ENCODE measurements around the gene SYNE1.
A peak's percentile ranks its signal among the peaks of the same experiment; 100 is the strongest.

The SYNE1 gene

DNA sequence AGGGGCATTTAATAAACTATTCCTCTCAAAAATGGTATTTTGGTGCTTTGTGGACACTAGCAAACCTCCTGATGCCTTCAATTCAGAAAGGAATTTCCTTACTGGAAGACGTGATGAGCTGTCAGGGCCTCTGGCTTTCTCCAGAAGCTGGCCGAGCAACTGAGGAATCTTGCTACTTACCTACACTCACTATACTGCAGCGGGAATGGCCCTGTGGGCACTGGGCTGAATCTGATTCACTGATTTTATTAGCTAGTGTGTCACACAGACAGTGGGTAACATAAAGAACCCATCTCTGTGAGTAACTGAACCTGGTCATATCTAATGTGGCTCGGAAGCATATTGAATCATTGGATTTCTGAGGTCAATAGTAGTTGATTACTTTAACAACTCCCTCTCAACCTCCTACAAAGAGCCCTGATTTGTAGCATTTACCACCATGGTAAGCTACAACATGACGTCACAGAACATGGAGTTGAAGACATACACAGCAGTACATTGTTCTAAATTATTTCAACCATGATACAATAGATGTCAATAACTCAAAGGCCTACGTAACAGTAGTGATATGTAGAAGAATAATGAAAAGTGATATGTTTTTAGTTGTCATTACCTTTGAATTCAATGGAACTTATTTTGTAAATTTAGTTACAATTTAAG is 232.1 kb downstream of the SYNE1 start:
- peak; percentile 53 for DNase-seq

DNA sequence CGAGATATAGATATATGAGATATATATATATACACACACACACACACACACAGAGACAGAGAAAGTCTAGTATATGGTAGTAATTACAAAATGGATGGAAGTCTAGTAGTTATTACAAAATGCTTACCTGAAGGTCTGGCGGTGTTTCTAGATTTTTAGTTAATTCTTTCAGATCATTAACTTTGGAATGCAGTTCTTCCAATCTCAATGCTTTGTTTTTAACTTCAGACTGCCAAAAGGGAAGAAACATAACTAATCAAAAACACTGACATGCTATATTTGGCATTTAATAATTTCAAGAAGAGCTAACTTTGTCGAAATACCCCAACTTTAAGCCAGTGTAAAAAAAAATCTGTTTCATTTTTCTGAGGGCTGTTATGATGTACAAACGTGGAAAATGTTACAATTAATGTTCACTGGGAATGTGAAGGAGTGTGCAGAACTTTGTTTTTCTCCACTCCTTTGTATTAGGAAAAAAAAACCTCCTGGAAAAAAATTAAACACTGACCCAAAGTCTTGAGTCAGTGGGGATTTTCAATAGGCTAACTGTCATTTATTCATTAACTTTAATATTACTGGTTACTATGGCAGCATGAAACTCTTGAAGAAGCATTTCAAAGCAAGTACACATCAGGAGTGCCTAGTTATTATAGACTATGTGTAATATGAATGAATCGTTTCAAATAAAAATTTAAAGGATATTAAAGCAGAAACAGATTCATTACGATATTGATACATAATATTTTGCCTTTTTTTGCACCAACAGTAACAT is 232.9 kb downstream of the SYNE1 start:
- no peak for DNase-seq

DNA sequence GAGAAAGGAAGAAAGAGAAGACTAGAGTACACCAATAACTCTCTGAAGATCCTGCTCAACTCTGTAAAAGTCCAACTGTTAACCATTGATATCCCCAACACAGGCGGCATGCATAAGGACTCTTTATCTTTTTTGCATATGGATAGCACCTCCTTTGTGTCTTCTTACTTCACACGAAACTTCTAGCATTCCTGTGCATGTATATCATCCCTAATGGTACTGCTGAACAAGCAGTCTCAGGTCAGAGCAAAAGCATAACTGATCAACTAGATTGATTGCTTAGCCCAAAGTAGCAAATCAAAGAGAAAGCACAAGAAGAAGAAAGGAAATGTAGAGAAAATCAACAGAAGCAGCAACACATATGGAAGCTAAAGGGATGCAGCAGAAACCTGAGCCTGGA is 234.4 kb downstream of the SYNE1 start:
- DNase-seq: no peak

DNA sequence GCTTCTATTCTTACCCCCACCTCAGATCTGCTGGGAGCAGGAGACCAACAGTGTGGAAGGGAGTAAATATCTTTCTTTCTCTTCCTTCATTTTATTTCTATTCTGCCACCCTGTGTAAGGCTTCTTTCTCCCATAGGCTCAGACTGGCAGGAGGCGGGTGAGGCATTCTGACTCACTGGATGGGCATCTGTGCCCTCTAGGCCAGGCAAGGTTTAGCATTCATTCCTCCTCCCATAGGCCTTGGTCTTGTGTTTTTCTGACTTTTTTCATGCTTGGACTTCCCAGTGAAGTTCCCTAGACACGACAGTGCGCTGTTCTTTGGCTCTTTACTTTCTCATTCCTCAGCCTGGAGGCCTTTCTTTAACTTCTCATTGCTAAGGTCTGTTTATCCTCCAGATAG is 235.2 kb downstream of the SYNE1 start:
- DNase-seq: peak; percentile 68

DNA sequence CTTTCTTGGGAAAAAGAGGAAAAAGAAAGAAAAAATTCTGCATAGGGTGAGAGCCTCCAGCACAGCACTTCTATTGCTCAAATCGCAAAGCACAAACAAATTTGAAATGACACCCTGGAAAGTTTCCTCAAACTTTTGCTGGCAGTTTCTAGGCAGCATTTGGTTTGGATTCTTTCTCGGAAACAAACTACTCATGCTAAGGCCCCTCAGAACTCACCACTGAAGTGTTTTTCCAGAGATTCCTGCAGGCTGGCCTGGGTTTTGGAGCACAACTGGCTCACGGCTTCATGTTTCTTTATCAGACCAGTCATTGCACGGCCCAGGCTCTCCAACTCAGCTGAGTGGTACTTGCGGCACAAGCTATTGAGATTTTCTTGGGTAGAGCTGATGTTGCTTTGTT is 237.8 kb downstream of the SYNE1 start:
- DNase-seq: no peak

DNA sequence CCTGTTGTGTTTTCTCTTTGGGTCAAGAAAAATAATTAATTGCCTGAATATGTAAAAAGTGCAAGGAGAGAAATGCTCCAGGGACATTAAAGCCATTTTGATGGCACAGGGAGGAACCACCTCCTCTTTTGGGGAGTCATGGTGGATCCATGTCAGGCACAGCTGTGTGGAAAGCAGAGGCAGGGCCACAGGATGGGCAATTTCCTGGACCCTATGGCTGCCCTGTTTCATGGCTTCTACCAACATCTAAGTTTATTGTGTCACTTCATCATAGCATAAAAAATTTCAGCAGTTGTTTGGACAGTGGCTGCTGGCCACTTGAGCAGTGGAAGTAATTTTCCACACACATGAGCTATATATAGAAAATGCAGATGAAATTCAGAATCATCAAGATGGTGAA is 238.2 kb downstream of the SYNE1 start:
- DNase-seq: no peak

DNA sequence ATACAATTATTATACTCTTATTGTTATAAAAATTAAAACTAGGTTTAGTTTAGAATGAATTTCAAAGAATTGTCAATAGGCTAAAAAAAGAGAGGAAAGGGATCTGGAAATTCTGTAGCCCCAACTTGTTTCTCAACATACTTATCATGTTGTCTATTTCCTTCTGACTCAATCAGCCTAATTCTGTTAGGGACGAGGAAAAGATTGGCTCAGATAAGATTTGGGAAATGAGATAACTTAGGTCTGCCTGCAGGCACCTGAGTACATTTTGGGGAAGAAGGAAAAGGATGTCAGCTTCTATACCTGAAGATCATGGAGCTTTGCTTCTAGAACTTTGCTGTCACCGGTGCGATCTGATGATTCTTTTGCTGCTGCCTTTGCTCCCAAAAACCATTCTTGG is 238.8 kb downstream of the SYNE1 start:
- DNase-seq: no peak

DNA sequence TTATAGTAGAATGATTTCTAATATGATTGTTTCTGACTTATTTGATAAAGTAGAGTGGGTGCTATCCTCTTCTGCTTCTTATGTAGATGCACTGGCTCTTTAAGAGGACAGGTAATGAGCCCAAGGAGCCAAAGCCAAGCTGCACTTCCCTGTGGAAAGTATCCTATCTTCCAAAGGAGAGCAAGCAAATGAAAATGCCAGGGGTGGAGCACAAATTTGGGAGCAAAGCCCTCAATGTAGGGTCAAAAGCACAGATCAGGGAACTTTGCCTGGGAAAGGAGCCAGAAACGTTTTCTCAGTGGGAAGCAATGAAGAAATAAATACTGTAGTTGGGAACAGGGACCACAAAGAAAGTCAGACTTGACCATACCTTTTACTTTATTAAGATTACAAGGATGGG is 242.9 kb downstream of the SYNE1 start:
- DNase-seq: no peak

DNA sequence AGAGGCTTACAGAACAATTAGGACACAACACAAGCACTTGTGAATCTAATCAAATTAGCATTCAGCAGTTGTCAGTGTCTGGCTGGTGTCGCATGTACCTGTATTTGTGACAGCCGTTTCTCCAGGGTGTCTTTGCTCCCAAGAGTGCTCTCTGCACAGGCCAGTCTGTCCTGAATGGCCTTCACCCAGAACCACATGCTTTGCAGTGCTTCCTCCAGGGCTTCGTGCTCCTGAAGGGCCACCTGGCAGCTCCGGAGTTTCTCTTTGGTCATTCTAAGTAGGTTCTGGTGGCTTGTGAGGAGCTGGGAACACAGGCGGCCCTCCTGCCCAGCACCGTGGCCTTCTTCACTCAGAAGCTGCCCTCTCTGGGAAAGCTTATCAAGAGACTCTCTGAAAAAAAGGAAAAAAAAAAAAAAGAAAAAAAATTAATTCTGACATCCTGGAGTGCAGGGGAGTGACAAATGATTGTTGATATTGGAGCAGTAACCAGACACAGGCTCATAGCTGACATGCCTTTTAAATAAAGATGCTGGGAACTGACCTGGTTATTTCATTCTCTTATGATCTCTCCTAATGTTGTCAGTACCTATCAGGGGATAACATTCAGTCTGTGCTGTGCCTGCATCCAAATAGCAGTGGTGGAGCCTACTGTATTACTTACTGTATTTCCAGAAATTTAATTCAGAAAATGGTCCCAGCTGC is 245.8 kb downstream of the SYNE1 start:
- DNase-seq: no peak

DNA sequence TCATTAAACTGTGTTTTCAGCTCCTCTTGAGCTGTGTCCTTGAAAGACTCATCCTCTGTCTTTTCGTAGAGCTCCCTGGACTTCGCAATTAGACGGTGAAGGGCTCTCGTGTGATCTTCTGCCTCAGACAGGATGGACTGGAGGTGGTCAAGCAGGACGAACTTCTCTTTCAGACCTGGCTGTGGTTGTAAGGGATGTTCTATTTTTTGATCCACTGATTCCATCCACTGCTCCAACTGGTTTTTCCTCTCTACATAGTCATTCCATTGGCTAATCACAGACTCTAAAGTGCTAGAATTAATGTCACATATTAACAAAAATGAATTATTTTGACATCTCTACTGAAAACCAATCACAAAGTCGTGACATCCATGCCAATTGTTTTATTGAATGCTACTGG is 250.1 kb downstream of the SYNE1 start:
- DNase-seq: no peak

DNA sequence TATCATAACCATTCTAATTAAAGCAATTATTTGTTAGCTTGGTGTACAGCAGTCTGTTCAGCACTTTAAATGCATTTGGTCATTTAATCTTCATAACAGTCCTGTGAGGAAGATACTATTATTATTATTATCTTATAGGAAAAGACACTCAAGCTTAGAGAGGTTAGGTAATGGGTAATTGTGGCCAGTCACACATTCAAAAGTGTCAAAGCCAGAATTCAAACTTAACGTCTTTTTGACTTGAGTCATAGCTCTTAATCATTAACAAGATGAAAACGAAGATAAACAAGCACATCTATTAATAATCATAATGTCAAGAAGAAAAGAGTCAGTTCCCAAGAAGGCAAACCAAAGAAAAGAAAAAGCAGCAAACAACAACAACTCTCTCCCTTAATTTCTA is 251.0 kb downstream of the SYNE1 start:
- no peak for DNase-seq

DNA sequence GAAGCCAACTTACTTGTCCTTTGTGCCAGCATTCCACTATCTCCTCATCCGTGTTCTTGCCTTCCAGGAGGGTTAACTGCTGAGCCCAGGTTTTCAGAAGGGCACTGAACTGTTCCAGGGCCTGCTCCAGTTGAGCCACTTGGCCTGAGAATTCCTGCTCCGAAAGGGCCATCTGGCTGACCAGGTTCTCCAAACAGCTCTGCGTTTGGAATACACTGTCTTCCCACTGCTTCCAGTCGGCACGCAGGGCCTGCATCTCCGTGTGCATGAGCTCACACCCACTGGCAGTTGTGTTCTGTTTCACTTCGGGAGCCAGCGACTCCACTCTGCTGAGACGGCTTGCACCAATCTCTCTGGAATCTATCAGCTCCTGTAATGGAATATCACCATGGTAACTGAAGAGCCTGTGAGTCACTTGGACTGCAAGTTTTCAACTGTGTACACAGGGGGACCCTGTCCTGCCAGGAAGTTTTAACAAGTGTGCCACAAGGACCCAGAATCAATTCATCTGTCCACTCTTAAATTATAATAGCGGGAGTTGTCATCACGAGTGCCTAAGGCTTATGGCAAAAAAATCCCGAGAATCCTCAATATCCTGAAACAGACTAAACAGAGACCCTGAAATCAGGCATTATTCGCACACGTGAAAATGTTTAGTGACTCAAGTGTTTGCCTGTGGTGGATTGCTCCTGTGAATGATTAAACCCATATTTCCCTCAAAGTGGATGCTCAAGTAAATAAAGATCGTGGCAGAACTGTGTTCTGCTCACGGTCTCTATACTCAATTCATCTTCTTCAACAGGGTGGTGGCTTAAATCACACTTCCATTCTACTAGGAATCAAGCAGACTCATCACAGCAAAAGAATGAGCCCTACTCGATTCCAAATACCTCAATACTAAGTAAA is 255.9 kb downstream of the SYNE1 start:
- DNase-seq: peak; percentile 76

DNA sequence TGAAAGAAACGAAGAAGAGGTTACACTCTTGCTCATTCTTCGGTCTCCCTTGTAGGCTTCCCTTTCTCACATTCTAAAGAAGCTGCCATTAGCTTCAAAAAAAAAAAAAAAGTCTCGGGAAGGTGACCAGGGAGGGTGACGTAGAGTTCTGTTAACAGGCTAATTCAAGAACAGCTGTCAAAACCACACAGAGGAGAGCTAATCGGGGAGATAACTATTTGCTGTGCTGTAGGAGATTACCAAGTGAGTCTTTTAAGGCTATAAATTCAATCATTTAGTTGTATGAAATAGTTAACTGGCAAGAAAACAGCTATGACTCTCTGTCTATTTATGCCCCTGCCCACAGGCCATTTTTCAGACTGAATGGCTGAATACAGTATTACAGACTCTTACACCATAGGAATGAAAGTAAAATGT is 256.8 kb downstream of the SYNE1 start:
- no peak for DNase-seq

DNA sequence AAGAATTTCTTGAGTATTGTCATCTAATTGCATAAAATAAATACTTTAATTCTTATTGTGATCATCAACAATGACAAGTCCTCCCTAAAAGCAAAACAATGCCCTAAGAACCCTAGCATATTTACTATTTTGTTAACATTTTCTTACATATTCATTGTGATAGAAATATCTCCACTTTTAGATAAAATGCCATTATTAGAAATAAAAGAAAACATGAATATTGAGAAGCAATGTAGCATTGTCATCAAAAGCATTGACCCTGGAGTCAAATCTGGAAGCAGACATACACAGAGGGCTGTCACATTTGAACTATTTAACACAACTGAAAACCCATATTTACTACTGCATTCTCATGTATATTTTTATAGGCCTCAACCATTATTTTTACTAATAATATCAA is 257.7 kb downstream of the SYNE1 start:
- no peak for DNase-seq

DNA sequence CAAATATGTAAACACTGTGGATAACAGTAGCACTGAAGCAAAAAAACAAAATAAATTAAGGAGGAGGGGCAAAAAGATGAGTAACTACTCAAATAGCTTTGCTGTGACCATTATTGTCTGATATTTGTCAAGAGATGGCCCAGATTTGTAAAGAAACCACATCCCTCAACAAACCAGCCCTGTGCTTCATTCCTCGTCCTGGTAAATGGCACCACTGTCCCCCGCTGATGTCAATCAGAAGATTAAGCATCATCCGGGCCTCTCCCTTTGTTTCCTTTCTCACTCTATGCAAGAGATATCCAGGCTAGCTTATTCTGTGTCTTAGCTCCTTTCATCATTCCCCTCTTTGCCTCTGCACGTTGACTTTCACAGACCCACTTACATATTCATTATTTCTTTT is 259.0 kb downstream of the SYNE1 start:
- DNase-seq: no peak

DNA sequence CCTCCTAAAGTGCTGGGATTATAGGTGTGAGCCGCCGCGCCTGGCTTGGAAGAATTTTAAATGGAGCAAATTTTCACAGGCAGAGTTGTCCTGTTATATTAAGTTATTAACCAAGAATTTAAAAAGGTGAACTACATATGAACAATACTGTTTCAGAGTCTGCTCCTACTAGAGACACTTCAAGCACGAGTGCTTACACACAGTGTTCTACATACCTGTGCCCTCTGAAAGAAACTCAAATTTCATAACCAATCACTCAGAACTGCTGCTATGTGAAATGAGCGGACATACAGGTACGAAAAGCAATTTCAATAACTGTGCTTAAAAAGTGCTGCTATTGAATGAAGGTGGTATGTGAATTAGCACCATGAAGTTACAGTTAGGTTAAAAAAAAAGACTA is 262.0 kb downstream of the SYNE1 start:
- no peak for DNase-seq

DNA sequence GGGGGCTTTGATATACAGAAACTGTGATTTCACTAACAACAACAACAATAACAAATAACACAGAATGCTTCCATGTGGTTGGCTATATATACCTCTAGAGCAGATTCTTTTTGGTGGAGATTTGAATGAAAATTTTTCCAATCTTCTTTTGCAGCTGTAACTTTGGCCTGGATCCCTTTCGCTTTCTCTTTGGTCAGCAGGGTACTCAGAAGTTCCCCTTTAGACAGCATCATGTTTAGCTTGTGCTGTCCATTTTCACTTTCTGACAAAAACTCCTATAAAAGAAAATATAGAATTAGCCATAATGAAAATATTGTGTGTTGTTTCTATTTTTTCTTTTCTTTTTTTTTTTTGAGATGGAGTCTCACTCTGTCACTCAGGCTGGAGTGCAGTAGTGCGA is 264.2 kb downstream of the SYNE1 start:
- no peak for DNase-seq

DNA sequence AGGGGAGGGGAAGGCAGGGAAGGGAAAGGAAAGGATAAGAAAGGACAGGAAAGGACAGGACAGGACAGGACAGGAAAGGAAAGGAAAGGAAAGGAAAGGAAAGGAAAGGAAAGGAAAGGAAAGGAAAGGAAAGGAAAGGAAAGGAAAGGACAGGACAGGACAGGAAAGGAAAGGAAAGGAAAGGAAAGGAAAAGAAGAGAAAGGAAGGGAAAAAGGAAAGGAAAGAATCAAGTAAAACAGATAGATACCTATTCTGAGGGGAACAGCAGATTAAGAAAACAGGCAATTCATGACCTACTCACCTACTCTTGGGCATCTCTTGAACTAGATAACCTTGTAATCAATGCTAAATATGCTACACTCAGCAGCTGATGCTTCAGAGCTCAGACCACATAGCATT is 265.4 kb downstream of the SYNE1 start:
- no peak for DNase-seq

DNA sequence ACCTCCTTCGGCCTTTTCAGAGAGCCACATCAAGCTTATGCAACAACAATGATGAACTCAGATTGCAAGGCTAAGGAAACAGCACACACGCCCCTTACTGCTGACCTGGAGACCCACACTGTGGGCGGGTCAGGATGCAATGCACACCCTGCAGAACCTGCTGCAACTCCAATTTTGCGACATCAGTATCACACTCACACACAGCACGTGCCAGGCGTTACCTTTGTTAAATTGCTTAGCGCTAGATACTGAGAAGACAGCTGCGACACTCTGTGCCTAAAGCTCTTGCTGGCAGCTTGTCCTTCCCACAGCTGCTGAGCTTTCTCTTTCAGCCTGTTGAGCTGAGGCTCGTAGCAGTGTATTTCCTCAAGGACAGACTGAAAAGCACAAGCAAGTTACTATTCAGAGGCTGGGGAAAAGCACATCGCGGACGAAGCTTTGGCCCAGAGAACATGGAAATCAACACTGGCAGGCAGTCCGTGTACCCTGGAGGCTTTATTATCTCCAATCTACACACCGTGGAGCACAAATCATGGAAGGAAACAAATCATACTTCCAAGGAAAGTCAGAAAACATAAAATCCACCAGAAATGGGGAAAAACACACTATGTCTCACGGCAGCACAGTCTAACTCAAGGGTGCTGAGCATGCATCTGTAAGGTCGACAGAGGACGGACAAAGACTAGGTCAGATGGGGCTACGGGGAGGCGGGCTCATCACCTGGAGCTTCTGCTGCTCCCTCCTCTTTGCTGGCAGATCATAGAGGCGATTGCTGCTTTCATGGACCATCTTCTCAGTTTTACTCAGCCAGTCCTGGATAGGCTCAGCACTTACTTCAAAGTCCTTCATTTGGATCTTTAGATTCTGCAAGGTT is 268.2 kb downstream of the SYNE1 start:
- no peak for DNase-seq

DNA sequence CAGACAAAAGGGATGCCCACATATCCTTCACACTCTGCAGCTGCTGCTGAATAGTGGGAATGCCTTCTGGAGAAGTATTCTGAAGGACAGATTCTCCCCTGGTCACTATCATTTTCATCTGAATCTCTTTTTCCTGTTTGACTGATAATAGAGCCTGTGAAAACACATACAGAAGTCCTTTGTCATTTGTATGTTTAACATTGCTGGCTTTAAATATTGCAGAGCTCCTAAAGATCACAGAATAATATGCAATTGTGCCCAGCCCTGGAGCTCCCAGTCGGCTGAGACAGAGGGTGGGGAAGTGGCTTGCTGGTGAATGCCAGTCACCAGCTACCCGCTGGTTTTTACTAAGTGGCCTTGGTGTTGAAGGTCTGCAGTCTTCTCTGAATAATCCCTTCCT is 272.3 kb downstream of the SYNE1 start:
- DNase-seq: no peak

DNA sequence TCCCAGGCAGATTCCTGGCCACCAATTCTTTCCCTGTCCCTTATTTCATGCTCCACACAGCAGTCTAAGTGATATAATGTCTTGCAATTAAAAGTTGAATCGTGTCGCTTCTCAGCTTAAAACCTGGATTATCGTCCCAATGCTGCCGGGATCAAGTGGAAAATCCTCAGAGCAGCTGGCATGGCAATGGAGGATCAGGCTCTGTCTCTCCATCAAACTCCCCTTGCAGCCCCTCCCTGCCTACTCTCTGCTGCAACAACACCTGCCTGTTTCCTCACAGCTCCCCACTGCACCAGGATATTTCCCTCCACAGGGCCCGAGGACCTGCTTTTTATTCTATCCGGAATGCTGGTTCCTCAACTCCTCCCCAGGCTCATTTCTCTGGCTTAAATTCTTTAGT is 277.1 kb downstream of the SYNE1 start:
- DNase-seq: no peak

DNA sequence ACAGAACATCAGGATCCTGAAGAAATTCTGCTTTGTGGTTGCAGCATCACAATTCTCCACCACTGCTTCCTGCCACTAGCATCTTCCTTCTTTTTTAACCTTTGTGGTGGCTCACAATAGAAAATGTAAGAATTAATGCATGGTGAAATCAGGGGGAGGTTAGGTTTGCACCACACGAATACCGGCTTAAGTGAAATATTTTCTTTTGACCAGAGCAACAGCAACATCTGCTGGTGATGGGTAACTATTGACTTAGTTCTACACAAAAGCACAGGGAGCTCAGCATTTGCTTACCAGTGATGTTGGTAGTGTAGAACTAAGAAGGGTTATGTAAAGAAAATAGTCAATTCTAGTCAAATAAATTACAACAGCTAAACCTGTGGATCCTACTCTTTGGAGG is 280.5 kb downstream of the SYNE1 start:
- no peak for DNase-seq

Data from T1000 (cell line).